NCI-H1092 treated with DMSO at 0.1 percent for 48 hours (cell line): ENCODE results near the gene OR7D2.
A peak's percentile ranks its signal among the peaks of the same experiment; 100 is the strongest.

Experiments
- DNase-seq: peaks from one replicate; lab custom pipeline; 2025; lab: John Stamatoyannopoulos, UW

OR7D2 gene

DNA sequence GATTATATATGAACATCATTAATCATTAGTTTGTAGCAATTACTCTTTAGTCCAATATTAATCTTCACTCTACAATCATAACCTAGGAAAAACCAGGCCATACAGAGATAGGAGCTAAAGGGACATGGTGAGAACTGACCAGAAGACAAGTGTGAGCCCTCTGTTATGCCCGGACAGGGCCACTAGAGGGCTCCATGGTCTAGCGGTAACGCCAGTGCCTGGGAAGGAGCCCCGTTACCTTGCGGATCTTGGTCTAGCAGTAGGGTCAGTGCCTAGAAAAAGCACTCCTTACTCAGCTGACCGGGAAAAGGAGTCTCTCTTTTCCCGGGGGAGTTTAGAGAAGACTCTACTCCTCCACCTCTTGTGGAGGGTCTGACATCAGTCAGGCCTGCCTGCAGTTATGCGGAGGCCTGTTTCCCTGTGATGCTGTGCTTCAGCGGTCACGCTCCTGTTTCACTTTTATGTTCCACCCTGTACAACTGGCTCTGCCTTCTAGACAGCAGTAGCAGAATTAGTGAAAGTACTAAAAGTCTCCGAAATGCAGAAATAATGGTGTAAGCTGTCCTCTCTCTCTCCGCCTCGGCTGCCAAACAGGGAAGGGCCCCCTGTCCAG lies 26.8 kb downstream of the OR7D2 start:
- DNase-seq: peak; percentile 40

GRCh38 chr19:9219489-9219888 lies 40.7 kb downstream of the OR7D2 start, which contains the start of gene OR7D4:
Gene OR7D4 (minus strand): TSS chr19:9219589. CDS start chr19:9214837, 4,752 bp downstream.
- DNase-seq: no peak
